Neural cell (in vitro differentiated cells): ENCODE data around the gene SLC6A18. TPM values are rescaled to one million over a fixed set of nuclear protein-coding genes. Genes with fewer than 3 reads are reported as not detected.

Experiments
- H2AFZ ChIP-seq: fragments of 200-600, 300-800 bp; sonication (generic), shearing (Covaris generic); 2 replicates; pipeline ENCODE4 v1.6.0; 2014; ENCODE audit warnings: low read depth, mild to moderate bottlenecking, antibody characterized with exemption, low read length, moderate library complexity
- H3F3A ChIP-seq: fragments of 200-600 bp; shearing (Covaris generic); 2 replicates; pipeline ENCODE4 v1.6.1; 2016; ENCODE audit warnings: mild to moderate bottlenecking, moderate library complexity, mixed read lengths, antibody characterized with exemption, low read length; ENCODE audit not compliant: insufficient read depth, poor library complexity, severe bottlenecking
- H3K27ac ChIP-seq: fragments of 200-600, 300-800 bp; sonication (generic), shearing (Covaris generic); 2 replicates; pipeline ENCODE4 v1.5.1; 2014; ENCODE audit warnings: mild to moderate bottlenecking, low read length, moderate library complexity
- H3K27me3 ChIP-seq: fragments of 300-800, 200-600 bp; sonication (generic), shearing (Covaris generic); 2 replicates; pipeline ENCODE4 v1.6.0; 2014; ENCODE audit warnings: mild to moderate bottlenecking, low read depth, low read length, moderate library complexity; ENCODE audit not compliant: insufficient read depth
- H3K36me3 ChIP-seq: fragments of 300-800, 200-600 bp; sonication (generic), shearing (Covaris generic); 2 replicates; pipeline ENCODE4 v1.5.1; 2014; ENCODE audit warnings: mild to moderate bottlenecking, antibody characterized with exemption, low read length, moderate library complexity; ENCODE audit not compliant: insufficient read depth
- H3K4me2 ChIP-seq: fragments of 300-800, 200-600 bp; sonication (generic), shearing (Covaris generic); 2 replicates; pipeline ENCODE4 v1.6.0; 2014; ENCODE audit warnings: mild to moderate bottlenecking, low read length
- H3K4me3 ChIP-seq: fragments of 300-800, 200-600 bp; sonication (generic), shearing (Covaris generic); 2 replicates; pipeline ENCODE4 v1.5.1; 2014; ENCODE audit warnings: mild to moderate bottlenecking, low read length, moderate library complexity
- H3K79me2 ChIP-seq: fragments of 200-600 bp; shearing (Covaris generic); replicated peaks from 2 replicates; pipeline ENCODE4 v1.6.0; 2014; ENCODE audit warnings: mild to moderate bottlenecking, low read length, moderate library complexity; ENCODE audit not compliant: insufficient read depth
- H3K9ac ChIP-seq: fragments of 300-800, 200-600 bp; sonication (generic), shearing (Covaris generic); 2 replicates; pipeline ENCODE4 v1.6.1; 2016; ENCODE audit warnings: mild to moderate bottlenecking, low read length, mixed read lengths
- H3K9me2 ChIP-seq: fragments of 200-600 bp; shearing (Covaris generic); 2 replicates; pipeline ENCODE4 v1.6.1; 2016; ENCODE audit warnings: mild to moderate bottlenecking, low read length, mixed read lengths; ENCODE audit not compliant: insufficient read depth
- H3K9me3 ChIP-seq: fragments of 200-600, 300-800 bp; sonication (generic), shearing (Covaris generic); 2 replicates; pipeline ENCODE4 v1.6.1; 2016; ENCODE audit warnings: mild to moderate bottlenecking, mixed run types, low read length, moderate library complexity, mixed read lengths
- H4K20me1 ChIP-seq: fragments of 200-600 bp; shearing (Covaris generic); 2 replicates; pipeline ENCODE4 v1.6.1; 2016; ENCODE audit warnings: mild to moderate bottlenecking, mixed run types; ENCODE audit not compliant: insufficient read depth
- EP300 ChIP-seq: fragments of 450-650 bp; conservative IDR thresholded peaks from 2 replicates; pipeline ENCODE4 v1.6.1; 2014; ENCODE audit warnings: antibody characterized with exemption, mild to moderate bottlenecking, moderate library complexity; ENCODE audit not compliant: poor library complexity, severe bottlenecking
- EZH2 ChIP-seq: fragments of 200-600, 300-800 bp; shearing (Covaris generic), sonication (generic); IDR thresholded peaks from 2 replicates; pipeline ENCODE4 v1.6.1; 2014; ENCODE audit warnings: antibody characterized with exemption, low read length, borderline replicate concordance, mild to moderate bottlenecking; ENCODE audit not compliant: insufficient read depth, poor library complexity, severe bottlenecking
- MXI1 ChIP-seq: fragments of 450-650 bp; conservative IDR thresholded peaks from 2 replicates; pipeline ENCODE4 v1.6.1; 2014; ENCODE audit warnings: antibody characterized with exemption, mild to moderate bottlenecking; ENCODE audit not compliant: poor library complexity, severe bottlenecking
- POLR2AphosphoS5 ChIP-seq: IDR thresholded peaks from 2 replicates; pipeline ENCODE4 v1.6.1; 2012
- RAD21 ChIP-seq: fragments of 450-650 bp; conservative IDR thresholded peaks from 2 replicates; pipeline ENCODE4 v1.6.1; 2014; ENCODE audit warnings: antibody characterized with exemption, mild to moderate bottlenecking, moderate library complexity
- REST ChIP-seq: IDR thresholded peaks from 2 replicates; pipeline ENCODE4 v1.6.1; 2012; ENCODE audit warnings: borderline replicate concordance
- SMC3 ChIP-seq: fragments of 450-650 bp; conservative IDR thresholded peaks from 2 replicates; pipeline ENCODE4 v1.6.1; 2014; ENCODE audit warnings: antibody characterized with exemption, mild to moderate bottlenecking, moderate library complexity; ENCODE audit not compliant: poor library complexity
- TAF1 ChIP-seq: IDR thresholded peaks from 2 replicates; pipeline ENCODE4 v1.6.1; 2012; ENCODE audit warnings: low read depth
- polyA plus RNA-seq: library from polyadenylated mRNA; depleted of rRNA; stranded (reverse); fragments of >200 nt; gene quantifications from 2 replicates; pipeline ENCODE4 v1.2.3, GENCODE V29; 2014
- TF ChIP-seq, protein P1 (sequence below): fragments of 450-650 bp; IDR thresholded peaks from 2 replicates; pipeline ENCODE4 v1.5.1; 2014; ENCODE audit warnings: antibody characterized with exemption, mild to moderate bottlenecking, moderate library complexity; ENCODE audit not compliant: poor library complexity, severe bottlenecking

SLC6A18 gene
- polyA plus RNA-seq, 1 donor from 2014 or later, result not detected

- no peak overlapping the region for H3K9ac ChIP-seq
- H2AFZ ChIP-seq, result no peak overlapping the region
- TF ChIP-seq EP300 (no peak), POLR2AphosphoS5 (no peak), EZH2 (no peak), MXI1 (no peak), REST (no peak), SMC3 (no peak), RAD21 (no peak), TAF1 (no peak)
- TF ChIP-seq, protein P1, sequence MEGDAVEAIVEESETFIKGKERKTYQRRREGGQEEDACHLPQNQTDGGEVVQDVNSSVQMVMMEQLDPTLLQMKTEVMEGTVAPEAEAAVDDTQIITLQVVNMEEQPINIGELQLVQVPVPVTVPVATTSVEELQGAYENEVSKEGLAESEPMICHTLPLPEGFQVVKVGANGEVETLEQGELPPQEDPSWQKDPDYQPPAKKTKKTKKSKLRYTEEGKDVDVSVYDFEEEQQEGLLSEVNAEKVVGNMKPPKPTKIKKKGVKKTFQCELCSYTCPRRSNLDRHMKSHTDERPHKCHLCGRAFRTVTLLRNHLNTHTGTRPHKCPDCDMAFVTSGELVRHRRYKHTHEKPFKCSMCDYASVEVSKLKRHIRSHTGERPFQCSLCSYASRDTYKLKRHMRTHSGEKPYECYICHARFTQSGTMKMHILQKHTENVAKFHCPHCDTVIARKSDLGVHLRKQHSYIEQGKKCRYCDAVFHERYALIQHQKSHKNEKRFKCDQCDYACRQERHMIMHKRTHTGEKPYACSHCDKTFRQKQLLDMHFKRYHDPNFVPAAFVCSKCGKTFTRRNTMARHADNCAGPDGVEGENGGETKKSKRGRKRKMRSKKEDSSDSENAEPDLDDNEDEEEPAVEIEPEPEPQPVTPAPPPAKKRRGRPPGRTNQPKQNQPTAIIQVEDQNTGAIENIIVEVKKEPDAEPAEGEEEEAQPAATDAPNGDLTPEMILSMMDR, result no peak
- no peaks in the 10 kb centered on the region for H3K36me3 ChIP-seq
- H3K9me2 ChIP-seq, result no peaks in the 10 kb centered on the region
- no peak overlapping the region for H3K4me3 ChIP-seq
- no peaks in the 10 kb centered on the region for H3K79me2 ChIP-seq
- no peaks in the 10 kb centered on the region for H3K9me3 ChIP-seq
- no peak overlapping the region for H3K4me2 ChIP-seq
- no peaks in the 10 kb centered on the region for H3K27me3 ChIP-seq
- H3F3A ChIP-seq, result no peaks in the 10 kb centered on the region
- H3K27ac ChIP-seq, result no peak overlapping the region
- no peaks in the 10 kb centered on the region for H4K20me1 ChIP-seq
Measured at GRCh38 chr5:1208743-1209488, 16.3 kb upstream of the SLC6A18 start.

DNA sequence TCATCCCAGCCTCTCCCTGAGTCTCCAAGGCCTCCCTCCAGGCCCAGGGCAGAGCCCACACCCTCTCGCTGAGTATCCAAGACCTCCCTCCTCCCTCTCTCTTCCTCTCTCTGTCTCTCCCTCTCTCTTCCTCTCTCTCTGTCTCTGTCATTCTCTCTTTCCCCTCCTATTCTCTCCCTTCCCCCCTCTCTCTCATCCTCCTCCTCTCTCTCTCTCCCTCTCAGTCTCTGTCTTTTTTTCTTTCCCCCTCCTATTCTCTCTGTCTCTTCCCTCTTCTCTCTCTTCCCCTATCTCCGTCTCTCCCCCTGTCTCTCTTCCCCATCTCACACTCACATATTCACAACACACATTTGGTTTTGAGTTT lies 15.7 kb upstream of the SLC6A18 start:
- H3F3A ChIP-seq, result no peaks in the 10 kb centered on the region
- no peaks in the 10 kb centered on the region for H3K27me3 ChIP-seq
- H3K9me2 ChIP-seq, result no peaks in the 10 kb centered on the region
- H3K9ac ChIP-seq, result no peak overlapping the region
- H3K79me2 ChIP-seq, result no peaks in the 10 kb centered on the region
- H3K4me3 ChIP-seq, result no peak overlapping the region
- H3K4me2 ChIP-seq, result no peak overlapping the region
- no peaks in the 10 kb centered on the region for H4K20me1 ChIP-seq
- no peak overlapping the region for H2AFZ ChIP-seq
- TF ChIP-seq EZH2, result no peak
- no peak for TF ChIP-seq RAD21
- no peaks in the 10 kb centered on the region for H3K9me3 ChIP-seq
- no peaks in the 10 kb centered on the region for H3K36me3 ChIP-seq
- H3K27ac ChIP-seq, result no peak overlapping the region
